H9 (cell line): ENCODE results near the gene SFXN2. TPM values are rescaled to one million over a fixed set of nuclear protein-coding genes. Genes with fewer than 3 reads are reported as not detected.

Experiments
- DNase-seq: peaks from one replicate; pipeline ENCODE4 v3.0.0-alpha.2; 2017
- H2AFZ ChIP-seq: one replicate; pipeline ENCODE4 v1.6.1; 2013; ENCODE audit warnings: mild to moderate bottlenecking, low read length, control low read depth, moderate library complexity
- H2AK5ac ChIP-seq: 2 replicates; pipeline ENCODE4 v1.6.1; 2013; ENCODE audit warnings: low read length, control low read depth, mixed read lengths; ENCODE audit not compliant: insufficient read length
- H2BK120ac ChIP-seq: one replicate; pipeline ENCODE4 v1.6.1; 2013; ENCODE audit warnings: low read depth, mild to moderate bottlenecking, low read length, control low read depth, inconsistent platforms; ENCODE audit not compliant: poor library complexity, severe bottlenecking
- H2BK12ac ChIP-seq: 2 replicates; pipeline ENCODE4 v1.6.1; 2013; ENCODE audit warnings: low read length, control low read depth, mixed read lengths, low read depth; ENCODE audit not compliant: insufficient read length
- H2BK15ac ChIP-seq: 2 replicates; pipeline ENCODE4 v1.6.1; 2013; ENCODE audit warnings: low read depth, low read length, control low read depth
- H2BK20ac ChIP-seq: one replicate; pipeline ENCODE4 v1.6.1; 2013; ENCODE audit warnings: low read depth, mild to moderate bottlenecking, low read length, control low read depth, inconsistent platforms; ENCODE audit not compliant: poor library complexity, severe bottlenecking
- H2BK5ac ChIP-seq: 2 replicates; pipeline ENCODE4 v1.6.1; 2013; ENCODE audit warnings: low read length, control low read depth, mixed read lengths; ENCODE audit not compliant: insufficient read length
- H3K14ac ChIP-seq: 2 replicates; pipeline ENCODE4 v1.6.1; 2013; ENCODE audit warnings: low read length, control low read depth; ENCODE audit not compliant: insufficient read depth
- H3K18ac ChIP-seq: 2 replicates; pipeline ENCODE4 v1.6.1; 2013; ENCODE audit warnings: low read depth, mild to moderate bottlenecking, mixed read lengths, low read length, control low read depth; ENCODE audit not compliant: insufficient read length
- H3K23ac ChIP-seq: 2 replicates; pipeline ENCODE4 v1.6.1; 2013; ENCODE audit warnings: low read length, control low read depth, mixed read lengths, low read depth; ENCODE audit not compliant: insufficient read length
- H3K23me2 ChIP-seq: 2 replicates; pipeline ENCODE4 v1.6.1; 2013; ENCODE audit warnings: low read depth, mild to moderate bottlenecking, mixed read lengths, low read length, control low read depth; ENCODE audit not compliant: insufficient read length, poor library complexity, severe bottlenecking
- H3K27ac ChIP-seq: 2 replicates; pipeline ENCODE4 v1.5.1; 2013; ENCODE audit warnings: low read length, control low read depth, mixed read lengths, low read depth; ENCODE audit not compliant: insufficient read length
- H3K27me3 ChIP-seq: 2 replicates; pipeline ENCODE4 v1.6.1; 2013; ENCODE audit warnings: low read length, control low read depth, inconsistent platforms; ENCODE audit not compliant: insufficient read depth
- H3K4ac ChIP-seq: 2 replicates; pipeline ENCODE4 v1.6.1; 2013; ENCODE audit warnings: low read depth, mild to moderate bottlenecking, control low read depth, inconsistent platforms, low read length, moderate library complexity
- H3K4me1 ChIP-seq: 2 replicates; pipeline ENCODE4 v1.6.1; 2013; ENCODE audit warnings: low read length, control low read depth, inconsistent platforms; ENCODE audit not compliant: insufficient read depth
- H3K4me2 ChIP-seq: 2 replicates; pipeline ENCODE4 v1.6.1; 2013; ENCODE audit warnings: low read length, control low read depth, mixed read lengths; ENCODE audit not compliant: insufficient read length, insufficient read depth
- H3K56ac ChIP-seq: 2 replicates; pipeline ENCODE4 v1.6.1; 2013; ENCODE audit warnings: low read depth, mild to moderate bottlenecking, mixed read lengths, low read length, control low read depth; ENCODE audit not compliant: insufficient read length
- H3K79me1 ChIP-seq: 2 replicates; pipeline ENCODE4 v1.6.1; 2013; ENCODE audit warnings: low read depth, mild to moderate bottlenecking, moderate library complexity, low read length, control low read depth, inconsistent platforms; ENCODE audit not compliant: insufficient read depth, poor library complexity, severe bottlenecking
- H3K79me2 ChIP-seq: 2 replicates; pipeline ENCODE4 v1.6.1; 2013; ENCODE audit warnings: low read length, control low read depth, inconsistent platforms; ENCODE audit not compliant: insufficient read depth
- H3K9ac ChIP-seq: 2 replicates; pipeline ENCODE4 v1.6.1; 2013; ENCODE audit warnings: low read length, control low read depth, mixed read lengths; ENCODE audit not compliant: insufficient read length; ENCODE audit errors: extremely low read depth
- H3K9me3 ChIP-seq: one replicate; pipeline ENCODE4 v1.6.1; 2013; ENCODE audit warnings: low read depth, low read length, inconsistent platforms; ENCODE audit not compliant: control insufficient read depth
- H3T11ph ChIP-seq: one replicate; pipeline ENCODE4 v1.6.1; 2013; ENCODE audit warnings: mild to moderate bottlenecking, low read length, control low read depth, inconsistent platforms
- H4K20me1 ChIP-seq: one replicate; pipeline ENCODE4 v1.6.1; 2013; ENCODE audit not compliant: control insufficient read depth, insufficient read length, insufficient read depth
- H4K5ac ChIP-seq: 2 replicates; pipeline ENCODE4 v1.6.1; 2013; ENCODE audit warnings: low read depth, mild to moderate bottlenecking, mixed read lengths, low read length, control low read depth; ENCODE audit not compliant: insufficient read length
- H4K8ac ChIP-seq: replicated peaks from 2 replicates; pipeline ENCODE4 v1.6.1; 2013; ENCODE audit warnings: low read length, control low read depth, mixed read lengths, low read depth; ENCODE audit not compliant: insufficient read length
- H4K91ac ChIP-seq: 2 replicates; pipeline ENCODE4 v1.6.1; 2013; ENCODE audit warnings: low read depth, mild to moderate bottlenecking, moderate library complexity, mixed read lengths, low read length, control low read depth; ENCODE audit not compliant: insufficient read length
- H3K27ac Mint-ChIP-seq, 3 experiments: 2 replicates in 2 of 3; 3 replicates in 1 of 3; pipeline ENCODE4 v1.8.0; 2020 to 2021; ENCODE audit warnings: mixed read lengths in 3 of 3, mild to moderate bottlenecking in 1 of 3, moderate library complexity in 1 of 3
- H3K27me3 Mint-ChIP-seq: 2 replicates; pipeline ENCODE4 v1.8.0; 2021; ENCODE audit warnings: low read depth, mild to moderate bottlenecking, moderate library complexity, mixed read lengths
- H3K36me3 Mint-ChIP-seq, 3 experiments: 2 replicates in 2 of 3; 3 replicates in 1 of 3; pipeline ENCODE4 v1.8.0; 2020 to 2021; ENCODE audit warnings: low read depth in 3 of 3, mixed read lengths in 3 of 3; ENCODE audit not compliant: insufficient read depth in 1 of 3
- H3K4me1 Mint-ChIP-seq, 2 experiments: 2 replicates each; pipeline ENCODE4 v1.8.0; 2020; ENCODE audit warnings: mixed read lengths in 2 of 2
- H3K4me3 Mint-ChIP-seq, 2 experiments: 2 replicates in 1 of 2; 3 replicates in 1 of 2; pipeline ENCODE4 v1.8.0; 2020 to 2021; ENCODE audit warnings: mild to moderate bottlenecking in 2 of 2, mixed read lengths in 2 of 2, moderate library complexity in 1 of 2
- H3K9me3 Mint-ChIP-seq, 2 experiments: 2 replicates in 1 of 2; 3 replicates in 1 of 2; pipeline ENCODE4 v1.8.0; 2020; ENCODE audit warnings: mild to moderate bottlenecking in 2 of 2, mixed read lengths in 2 of 2, moderate library complexity in 1 of 2
- WGBS: extraction: QIAGEN DNeasy Blood & Tissue Kit; methylation state at CpG from one replicate; pipeline ENCODE4 v1.1.7; 2013; ENCODE audit warnings: missing lambda C conversion rate, low lambda C conversion rate, mixed read lengths; ENCODE audit not compliant: insufficient read length; ENCODE audit errors: extremely low coverage; 5-methylcytosine and 5-hydroxymethylcytosine counted together
- total RNA-seq: library from RNA; stranded (reverse); gene quantifications from 2 replicates; pipeline ENCODE4 v1.2.1, GENCODE V29; 2021
- TF ChIP-seq, protein P1 (sequence below): fragments of 200-600 bp; sonication (generic); conservative IDR thresholded peaks from 3 replicates; pipeline ENCODE4 v1.8.0; 2021; ENCODE audit warnings: antibody characterized with exemption, mild to moderate bottlenecking

The SFXN2 gene
- total RNA-seq, 1 experiment from 2014 or later: 34.7 TPM

DNA sequence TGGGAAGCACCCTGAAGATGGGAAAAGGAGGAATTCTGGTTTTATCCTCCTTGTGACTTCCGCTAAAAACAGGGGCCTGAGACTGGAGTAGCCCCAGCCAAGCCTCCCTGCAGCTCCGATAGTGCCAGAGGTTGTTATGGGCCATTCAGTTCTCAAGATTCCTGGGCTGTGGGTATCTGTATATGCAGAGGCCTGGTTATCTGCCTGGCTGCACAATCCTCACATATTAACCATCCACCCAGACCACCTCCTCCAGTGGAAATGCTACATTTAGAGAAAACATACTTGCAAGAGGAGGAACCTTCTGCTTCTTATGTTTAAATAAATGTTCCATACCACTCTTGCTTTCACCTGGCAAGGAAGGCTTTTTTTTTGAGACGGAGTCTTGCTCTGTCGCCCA lies 34.8 kb upstream of the SFXN2 start:
- WGBS: no CpG with 5 or more reads among the region's 4 CpGs
- DNase-seq: no peak
- H2BK5ac ChIP-seq: no peak overlapping the region
- no peak overlapping the region for H2AK5ac ChIP-seq
- no peaks in the 10 kb centered on the region for H3K23me2 ChIP-seq
- H3K56ac ChIP-seq: no peak overlapping the region
- no peak overlapping the region for H3T11ph ChIP-seq
- no peak overlapping the region for H3K4me3 Mint-ChIP-seq
- no peaks in the 10 kb centered on the region for H4K20me1 ChIP-seq
- no peak overlapping the region for H4K91ac ChIP-seq
- peaks cover 10 to 31% (median 26%) of the 10 kb centered on the region in 3 experiments; a peak in 6 of 7 replicates for H3K36me3 Mint-ChIP-seq
- H3K4me2 ChIP-seq: no peak overlapping the region
- no peaks in the 10 kb centered on the region for H3K9me3 Mint-ChIP-seq
- H3K23ac ChIP-seq: no peak overlapping the region
- H3K79me2 ChIP-seq: no peaks in the 10 kb centered on the region
- no peaks in the 10 kb centered on the region for H3K27me3 ChIP-seq
- H2BK120ac ChIP-seq: no peak overlapping the region
- H3K18ac ChIP-seq: no peak overlapping the region
- H2BK12ac ChIP-seq: no peak overlapping the region
- no peaks in the 10 kb centered on the region for H3K27me3 Mint-ChIP-seq
- H3K27ac ChIP-seq: no peak overlapping the region
- H3K4ac ChIP-seq: no peak overlapping the region
- peaks cover 50 to 55% of the 10 kb centered on the region in 2 experiments for H3K4me1 Mint-ChIP-seq
- H2BK15ac ChIP-seq: no peak overlapping the region
- peak overlapping the region in 1 of 3 experiments; percentile 90; a peak in 1 of 7 replicates for H3K27ac Mint-ChIP-seq
- no peak overlapping the region for H3K9ac ChIP-seq
- no peak overlapping the region for H4K5ac ChIP-seq
- no peak overlapping the region for H4K8ac ChIP-seq
- H2AFZ ChIP-seq: no peak overlapping the region
- TF ChIP-seq, protein P1, sequence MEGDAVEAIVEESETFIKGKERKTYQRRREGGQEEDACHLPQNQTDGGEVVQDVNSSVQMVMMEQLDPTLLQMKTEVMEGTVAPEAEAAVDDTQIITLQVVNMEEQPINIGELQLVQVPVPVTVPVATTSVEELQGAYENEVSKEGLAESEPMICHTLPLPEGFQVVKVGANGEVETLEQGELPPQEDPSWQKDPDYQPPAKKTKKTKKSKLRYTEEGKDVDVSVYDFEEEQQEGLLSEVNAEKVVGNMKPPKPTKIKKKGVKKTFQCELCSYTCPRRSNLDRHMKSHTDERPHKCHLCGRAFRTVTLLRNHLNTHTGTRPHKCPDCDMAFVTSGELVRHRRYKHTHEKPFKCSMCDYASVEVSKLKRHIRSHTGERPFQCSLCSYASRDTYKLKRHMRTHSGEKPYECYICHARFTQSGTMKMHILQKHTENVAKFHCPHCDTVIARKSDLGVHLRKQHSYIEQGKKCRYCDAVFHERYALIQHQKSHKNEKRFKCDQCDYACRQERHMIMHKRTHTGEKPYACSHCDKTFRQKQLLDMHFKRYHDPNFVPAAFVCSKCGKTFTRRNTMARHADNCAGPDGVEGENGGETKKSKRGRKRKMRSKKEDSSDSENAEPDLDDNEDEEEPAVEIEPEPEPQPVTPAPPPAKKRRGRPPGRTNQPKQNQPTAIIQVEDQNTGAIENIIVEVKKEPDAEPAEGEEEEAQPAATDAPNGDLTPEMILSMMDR: no peak
- H2BK20ac ChIP-seq: no peak overlapping the region
- H3K4me1 ChIP-seq: peaks cover 10% of the 10 kb centered on the region; the same call in 1 of the 2 replicates
- no peaks in the 10 kb centered on the region for H3K79me1 ChIP-seq
- H3K9me3 ChIP-seq: no peaks in the 10 kb centered on the region
- no peak overlapping the region for H3K14ac ChIP-seq
